OCI-LY3 (cell line): Measurements from ENCODE around the gene HID1.

ENCODE experiments used
- CTCF ChIP-seq: fragments of 200-600, 300-600 bp; sonication (generic); IDR thresholded peaks from 2 replicates; pipeline ENCODE4 v1.5.1; 2014; ENCODE audit warnings: antibody characterized with exemption, low read length, low read depth
- EZH2phosphoT487 ChIP-seq: fragments of 200-600 bp; shearing (Covaris generic); IDR thresholded peaks from 2 replicates; pipeline ENCODE4 v1.6.1; 2018; ENCODE audit warnings: antibody characterized with exemption, mixed run types, low read depth

DNA sequence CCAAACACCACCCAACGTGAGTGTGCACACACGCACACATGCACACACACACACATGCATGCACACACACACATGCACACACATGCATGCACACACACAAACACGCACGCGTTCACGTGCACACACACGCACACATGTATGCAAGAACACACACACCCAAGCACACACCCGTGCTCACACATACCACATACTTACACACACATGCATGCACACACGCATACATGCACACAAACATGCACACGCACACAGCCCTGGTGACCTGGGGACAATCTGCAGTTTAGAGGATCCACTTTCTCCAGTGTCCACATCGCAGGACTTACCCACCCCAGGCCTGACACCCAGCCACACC, 55.7 kb downstream of the HID1 start:
- TF ChIP-seq CTCF (no peak), EZH2phosphoT487 (no peak)
